Measurements from ENCODE around the gene TNN.
A peak's percentile ranks its signal among the peaks of the same experiment; 100 is the strongest.
"Not testable (repeated sequence)": the region's sequence is repeated elsewhere in the genome, so short reads cannot be mapped to it uniquely, and the experiment has no call there.

The TNN gene

GRCh38 chr1:175071276-175071943 lies 3.8 kb downstream of the TNN start:
- DNase-seq, result no peak

GRCh38 chr1:175072099-175072951 lies 4.7 kb downstream of the TNN start:
- peak; percentile 94 for DNase-seq

- DNase-seq, result peak; percentile 72
Observed at GRCh38 chr1:175073061-175073460, 5.4 kb downstream of the TNN start.

- DNase-seq, result no peak
Observed at GRCh38 chr1:175073633-175074032, 6.0 kb downstream of the TNN start.

- DNase-seq, result peak; percentile 75
Observed at GRCh38 chr1:175075572-175076568, 8.2 kb downstream of the TNN start.

GRCh38 chr1:175077356-175078030 lies 9.9 kb downstream of the TNN start:
- DNase-seq, result no peak

- DNase-seq, result no peak
Observed at GRCh38 chr1:175078629-175079028, 11.0 kb downstream of the TNN start.

GRCh38 chr1:175079338-175079737 lies 11.7 kb downstream of the TNN start:
- DNase-seq, result no peak

- DNase-seq, result no peak
Observed at GRCh38 chr1:175080030-175080429, 12.4 kb downstream of the TNN start.

- no peak for DNase-seq
Observed at GRCh38 chr1:175081983-175082382, 14.3 kb downstream of the TNN start.

- DNase-seq, result no peak
Observed at GRCh38 chr1:175088525-175088951, 20.9 kb downstream of the TNN start.

- DNase-seq, result no peak
Observed at GRCh38 chr1:175089136-175089718, 21.6 kb downstream of the TNN start.

GRCh38 chr1:175090780-175091179 lies 23.1 kb downstream of the TNN start:
- DNase-seq, result no peak

GRCh38 chr1:175094626-175095025 lies 27.0 kb downstream of the TNN start:
- no peak for DNase-seq

- no peak for DNase-seq
Observed at GRCh38 chr1:175095069-175095468, 27.4 kb downstream of the TNN start.

GRCh38 chr1:175095978-175096607 lies 28.5 kb downstream of the TNN start:
- DNase-seq, result no peak

- no peak for DNase-seq
Observed at GRCh38 chr1:175097361-175097760, 29.7 kb downstream of the TNN start.

GRCh38 chr1:175099916-175100315 lies 32.3 kb downstream of the TNN start:
- DNase-seq, result no peak

- not testable (repeated sequence) for DNase-seq
Observed at GRCh38 chr1:175102166-175102565, 34.5 kb downstream of the TNN start.

GRCh38 chr1:175106536-175106935 lies 38.9 kb downstream of the TNN start:
- not testable (repeated sequence) for DNase-seq

GRCh38 chr1:175108331-175108820 lies 40.7 kb downstream of the TNN start:
- DNase-seq, result not testable (repeated sequence)

Measured in fibroblast of skin of abdomen (primary cell).